ENCODE results near the gene KRT72.

DNA sequence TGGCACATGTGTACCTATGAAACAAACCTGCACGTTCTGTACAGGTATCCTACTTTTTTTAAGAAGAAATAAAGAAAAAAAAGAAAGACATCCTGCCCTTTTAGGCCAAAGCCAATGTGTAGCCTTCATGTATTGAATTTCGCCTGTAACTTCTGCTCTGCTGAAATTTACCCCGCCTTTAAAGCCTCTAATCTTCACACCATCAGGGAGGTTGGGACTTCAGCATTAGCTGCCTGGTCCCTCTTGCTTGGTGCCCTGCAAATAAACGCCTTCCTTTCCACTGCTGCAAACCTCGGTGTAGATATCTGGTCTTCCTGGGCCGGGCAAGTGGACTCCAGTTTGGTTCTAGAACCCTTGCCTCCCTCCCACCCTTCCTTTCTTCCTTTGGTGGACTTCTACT is 45.7 kb downstream of the KRT72 start:
- TF ChIP-seq, protein P1, sequence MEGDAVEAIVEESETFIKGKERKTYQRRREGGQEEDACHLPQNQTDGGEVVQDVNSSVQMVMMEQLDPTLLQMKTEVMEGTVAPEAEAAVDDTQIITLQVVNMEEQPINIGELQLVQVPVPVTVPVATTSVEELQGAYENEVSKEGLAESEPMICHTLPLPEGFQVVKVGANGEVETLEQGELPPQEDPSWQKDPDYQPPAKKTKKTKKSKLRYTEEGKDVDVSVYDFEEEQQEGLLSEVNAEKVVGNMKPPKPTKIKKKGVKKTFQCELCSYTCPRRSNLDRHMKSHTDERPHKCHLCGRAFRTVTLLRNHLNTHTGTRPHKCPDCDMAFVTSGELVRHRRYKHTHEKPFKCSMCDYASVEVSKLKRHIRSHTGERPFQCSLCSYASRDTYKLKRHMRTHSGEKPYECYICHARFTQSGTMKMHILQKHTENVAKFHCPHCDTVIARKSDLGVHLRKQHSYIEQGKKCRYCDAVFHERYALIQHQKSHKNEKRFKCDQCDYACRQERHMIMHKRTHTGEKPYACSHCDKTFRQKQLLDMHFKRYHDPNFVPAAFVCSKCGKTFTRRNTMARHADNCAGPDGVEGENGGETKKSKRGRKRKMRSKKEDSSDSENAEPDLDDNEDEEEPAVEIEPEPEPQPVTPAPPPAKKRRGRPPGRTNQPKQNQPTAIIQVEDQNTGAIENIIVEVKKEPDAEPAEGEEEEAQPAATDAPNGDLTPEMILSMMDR (IDR thresholded peaks at IDR 0.05), result no peak
- TF ChIP-seq POLR2A (IDR thresholded peaks at IDR 0.05; ENCODE audit: low read depth), result no peak

Data from esophagus muscularis mucosa (tissue), 3 donors.